Epithelial cell of proximal tubule (primary cell): ENCODE data around the gene KIF25. TPM values are rescaled to one million over a fixed set of nuclear protein-coding genes. Genes with fewer than 3 reads are reported as not detected.

ENCODE experiments used
- DNase-seq: peaks from one replicate; pipeline ENCODE4 v3.0.0-alpha.2; 2011; ENCODE audit warnings: low read depth
- H3K4me3 ChIP-seq: 2 replicates; pipeline ENCODE4 v1.5.1; 2011; ENCODE audit warnings: low read depth, mild to moderate bottlenecking, low read length
- total RNA-seq: library from RNA; depleted of rRNA; stranded (reverse); fragments of >200 nt; gene quantifications from 2 replicates; pipeline ENCODE4 v1.2.3, GENCODE V29; 2015
- TF ChIP-seq, protein P1 (sequence below): conservative IDR thresholded peaks from 2 replicates; pipeline ENCODE4 v1.5.1; 2012; ENCODE audit warnings: low read depth, mild to moderate bottlenecking, low read length

Gene KIF25
- total RNA-seq, 1 donor from 2014 or later, result not detected

DNA sequence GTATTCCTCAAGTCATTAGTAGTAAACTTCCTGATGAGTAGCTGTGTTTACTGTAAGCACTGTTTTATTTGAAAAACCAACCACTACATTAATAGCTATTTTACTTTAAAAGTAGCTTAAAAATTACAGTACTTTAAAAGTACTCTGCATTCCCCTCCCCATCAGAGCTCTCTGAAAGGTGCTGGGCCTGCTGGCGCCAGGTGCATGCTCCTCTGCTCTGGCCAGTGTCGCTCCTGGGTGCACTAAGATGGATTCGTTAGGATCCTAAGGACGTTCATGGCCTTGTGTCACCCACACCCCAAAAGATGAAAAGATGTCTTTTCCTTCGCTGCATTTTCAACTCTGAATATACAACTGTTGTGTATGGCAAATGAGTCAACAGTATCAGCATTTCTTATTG lies 43.9 kb upstream of the KIF25 start:
- TF ChIP-seq, protein P1, sequence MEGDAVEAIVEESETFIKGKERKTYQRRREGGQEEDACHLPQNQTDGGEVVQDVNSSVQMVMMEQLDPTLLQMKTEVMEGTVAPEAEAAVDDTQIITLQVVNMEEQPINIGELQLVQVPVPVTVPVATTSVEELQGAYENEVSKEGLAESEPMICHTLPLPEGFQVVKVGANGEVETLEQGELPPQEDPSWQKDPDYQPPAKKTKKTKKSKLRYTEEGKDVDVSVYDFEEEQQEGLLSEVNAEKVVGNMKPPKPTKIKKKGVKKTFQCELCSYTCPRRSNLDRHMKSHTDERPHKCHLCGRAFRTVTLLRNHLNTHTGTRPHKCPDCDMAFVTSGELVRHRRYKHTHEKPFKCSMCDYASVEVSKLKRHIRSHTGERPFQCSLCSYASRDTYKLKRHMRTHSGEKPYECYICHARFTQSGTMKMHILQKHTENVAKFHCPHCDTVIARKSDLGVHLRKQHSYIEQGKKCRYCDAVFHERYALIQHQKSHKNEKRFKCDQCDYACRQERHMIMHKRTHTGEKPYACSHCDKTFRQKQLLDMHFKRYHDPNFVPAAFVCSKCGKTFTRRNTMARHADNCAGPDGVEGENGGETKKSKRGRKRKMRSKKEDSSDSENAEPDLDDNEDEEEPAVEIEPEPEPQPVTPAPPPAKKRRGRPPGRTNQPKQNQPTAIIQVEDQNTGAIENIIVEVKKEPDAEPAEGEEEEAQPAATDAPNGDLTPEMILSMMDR, result no peak
- no peak overlapping the region for H3K4me3 ChIP-seq
- DNase-seq, result no peak

DNA sequence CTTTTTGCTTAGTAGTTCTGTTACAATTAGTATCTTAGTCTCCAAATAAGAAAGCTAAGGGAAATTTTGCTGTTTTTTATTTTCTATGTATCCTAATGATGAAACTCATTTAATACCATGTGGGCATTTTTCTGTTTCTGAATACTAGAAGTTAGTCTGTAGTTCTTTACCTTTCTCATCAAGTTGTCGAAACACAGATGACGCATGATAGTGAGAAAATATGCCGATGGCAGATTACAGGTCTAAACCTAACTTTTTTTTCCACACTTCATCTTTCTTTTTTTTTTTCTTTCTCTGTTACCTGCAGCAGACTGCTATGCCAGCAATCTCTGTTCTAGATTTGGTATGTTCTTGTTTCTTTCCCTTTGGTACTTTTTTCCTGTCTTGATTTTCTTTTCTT lies 43.3 kb upstream of the KIF25 start:
- no peak overlapping the region for H3K4me3 ChIP-seq
- TF ChIP-seq, protein P1, result no peak
- no peak for DNase-seq

DNA sequence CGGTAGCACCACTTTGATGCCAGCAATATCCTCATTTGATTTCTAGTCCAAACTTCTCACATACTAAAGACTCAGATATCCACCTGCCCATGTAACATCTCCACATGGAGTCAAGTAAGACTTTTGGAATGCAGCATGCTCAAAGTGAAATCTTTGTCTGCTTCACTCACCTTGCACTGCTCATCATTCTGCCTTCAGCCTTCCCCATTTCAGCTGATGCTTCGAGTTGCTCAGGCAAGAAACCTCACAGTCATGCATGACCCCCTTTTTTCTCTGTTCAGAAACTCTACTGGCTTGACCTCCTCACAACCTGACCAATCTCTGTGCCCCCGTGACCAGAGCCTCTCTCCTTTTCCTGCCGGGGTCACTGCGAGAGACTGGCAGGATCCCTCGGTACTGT lies 41.0 kb upstream of the KIF25 start:
- TF ChIP-seq, protein P1, result no peak
- no peak overlapping the region for H3K4me3 ChIP-seq
- DNase-seq, result no peak

DNA sequence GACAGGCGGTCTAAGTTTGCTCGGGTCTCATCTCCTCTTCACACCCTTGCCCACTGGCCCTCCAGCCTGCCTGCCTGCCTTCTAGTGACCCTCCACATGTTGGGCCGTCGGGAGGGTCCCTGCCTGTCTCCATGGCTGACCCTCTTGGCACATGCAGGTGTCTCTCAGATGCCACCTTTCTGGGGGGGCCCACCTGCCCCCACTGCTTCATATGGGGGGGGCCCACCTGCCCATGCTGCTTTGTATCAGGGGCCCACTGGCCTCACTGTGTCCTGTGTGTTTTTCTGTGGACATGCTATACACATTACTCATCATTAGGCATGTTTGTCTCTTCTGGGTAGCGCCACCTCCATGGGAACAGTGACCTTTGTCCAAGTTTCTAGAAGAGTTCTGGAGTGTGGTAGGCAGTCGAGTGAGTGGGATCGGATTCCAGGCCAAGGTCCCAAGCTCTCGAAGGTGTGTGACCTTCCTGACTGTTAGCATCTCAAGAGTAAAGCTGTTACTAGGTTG lies 40.4 kb upstream of the KIF25 start:
- no peak for DNase-seq
- TF ChIP-seq, protein P1, result no peak
- H3K4me3 ChIP-seq, result no peak overlapping the region

DNA sequence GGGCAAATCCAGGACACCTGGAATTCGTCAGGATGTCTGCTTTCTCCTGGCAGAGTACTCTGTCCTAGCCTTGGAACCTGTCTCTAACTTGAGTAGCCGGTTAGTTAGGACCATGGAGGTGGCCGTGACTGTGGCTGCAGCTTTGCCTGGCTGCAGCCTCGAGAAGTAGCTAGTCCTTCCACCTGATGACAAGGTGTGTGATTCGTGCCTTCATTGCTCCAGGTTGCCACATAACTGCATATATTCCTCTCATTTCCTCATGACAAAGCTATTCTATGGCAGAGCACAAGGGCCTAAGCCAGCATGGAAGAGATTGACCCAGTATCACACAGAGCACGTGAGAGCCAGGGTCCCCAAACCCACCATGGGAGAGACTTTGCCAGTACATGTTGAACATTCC lies 39.8 kb upstream of the KIF25 start:
- no peak for DNase-seq
- TF ChIP-seq, protein P1, result no peak
- no peak overlapping the region for H3K4me3 ChIP-seq

DNA sequence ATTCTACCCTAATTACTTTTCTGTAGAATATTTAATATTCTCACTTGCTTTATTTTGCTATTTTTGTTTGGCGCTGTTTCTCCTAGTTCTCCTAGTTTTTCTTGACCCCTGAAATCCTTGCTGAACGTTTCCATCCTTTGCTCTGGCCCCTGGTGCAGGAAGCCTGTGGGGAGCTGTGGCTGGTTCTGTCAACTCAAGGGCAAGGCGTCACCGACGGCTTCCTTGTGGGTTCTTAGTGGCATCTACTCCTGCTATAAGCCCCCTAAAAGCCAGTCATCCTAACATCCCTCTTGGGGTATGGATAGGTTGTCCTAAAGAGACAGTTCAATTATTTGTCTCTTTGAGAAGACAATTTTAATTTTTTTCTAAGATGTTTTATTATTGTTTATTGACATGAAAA lies 36.9 kb upstream of the KIF25 start:
- TF ChIP-seq, protein P1, result no peak
- no peak for DNase-seq
- H3K4me3 ChIP-seq, result no peak overlapping the region

DNA sequence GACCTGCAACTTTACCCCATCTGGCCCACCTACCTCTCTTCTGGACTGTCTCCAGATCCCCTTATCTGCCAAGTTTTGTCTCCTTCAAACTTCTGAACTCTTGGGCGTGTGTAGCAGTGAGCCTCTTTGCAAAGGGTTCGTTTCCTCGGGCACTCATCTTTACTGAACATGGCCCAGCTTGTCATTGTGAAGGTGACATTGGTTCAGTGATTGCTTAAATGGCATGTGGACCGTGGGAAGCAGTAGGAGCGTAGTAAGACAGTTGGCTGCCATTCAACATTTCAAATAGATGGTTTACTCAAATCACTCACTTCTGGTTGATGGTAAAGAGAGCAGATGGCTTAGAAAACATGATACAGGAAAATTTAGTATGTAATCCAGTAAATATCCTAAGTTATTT lies 34.8 kb upstream of the KIF25 start:
- TF ChIP-seq, protein P1, result no peak

More for the DNA sequence above, 34.8 kb upstream of the KIF25 start:
- H3K4me3 ChIP-seq, result no peak overlapping the region
- no peak for DNase-seq
